ENCODE measurements around the gene PCSK5. TPM values are rescaled to one million over a fixed set of nuclear protein-coding genes. Genes with fewer than 3 reads are reported as not detected.

PCSK5 gene
- total RNA-seq, 5 donors from 2014 or later (not counting 1 experiment from before 2014, with no cell fraction given) = 9.1 to 24.1 (median 12.7) TPM

DNA sequence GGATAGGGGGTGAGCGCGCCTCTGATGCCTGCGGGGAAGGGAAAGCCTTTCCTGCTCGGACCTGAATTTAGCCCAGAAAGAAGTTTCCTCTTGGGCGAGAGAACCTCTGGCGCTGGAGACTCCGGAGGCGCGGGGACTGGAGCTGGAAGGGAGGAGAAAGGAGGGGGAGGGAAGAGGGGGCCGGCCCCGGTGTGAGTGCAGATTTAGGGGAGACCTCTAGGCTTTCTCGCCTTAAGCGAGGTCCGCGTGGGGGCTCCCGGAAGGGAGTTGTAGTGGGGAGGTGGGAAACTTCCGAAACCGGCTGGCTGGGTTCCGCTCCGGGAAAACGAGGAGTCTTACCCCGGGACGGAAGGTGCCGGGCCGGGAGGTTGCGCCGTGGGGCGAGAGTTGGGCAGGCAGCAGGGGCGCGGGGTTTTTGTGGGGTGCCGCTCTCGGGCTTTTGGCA lies 1.3 kb downstream of the PCSK5 start:
- DNase-seq (peak in 4 of 35 experiments; percentile 2 to 11 (median 7)), ATAC-seq (replicated peaks in 1 of 4) (no peak)
- Mint-ChIP-seq H3K4me1 (peaks cover 52 to 73% (median 63%) of the 10 kb centered on the region in 3 donors), H3K36me3 (no peaks in the 10 kb centered on the region), H3K4me3 (peak overlapping the region; percentile 87 to 92 (median 89)), H3K27me3 (peaks cover 0 to 18% of the 10 kb centered on the region in 2 donors), H3K9me3 (no peaks in the 10 kb centered on the region), H3K27ac (peak overlapping the region in 1 of 2 donors; percentile 67)
- H3K9me3 ChIP-seq = no peaks in the 10 kb centered on the region
- CTCF ChIA-PET = interaction anchor here in 1 of 2 donors (0.6 kb wide), 1 partner anchor 9 kb away, joined by 6 read pairs; no protein-coding TSS in a partner anchor
- H3K27ac ChIP-seq (ENCODE audit: low read length) = no peak overlapping the region
- H3K4me1 ChIP-seq (ENCODE audit: control insufficient read depth in 1 of 2, extremely low read depth in 1 of 2, insufficient read depth in 2 of 2, low read length in 2 of 2) = peaks cover 19 to 32% of the 10 kb centered on the region in 2 experiments
- POLR2A ChIA-PET = no interaction called here
- peak overlapping the region; percentile 75 to 96 for H3K4me3 ChIP-seq (ENCODE audit: control insufficient read depth in 1 of 2, extremely low read depth in 1 of 2, low read length in 1 of 2)
- under 1% methylated on average over 21 of the region's 32 CpGs for WGBS (ENCODE audit: insufficient coverage)
- no peaks in the 10 kb centered on the region for H3K36me3 ChIP-seq (ENCODE audit: control insufficient read depth in 2 of 2, extremely low read depth in 1 of 2, insufficient read depth in 1 of 2, low read length in 1 of 2)
- peaks cover 0 to 16% of the 10 kb centered on the region in 2 experiments for H3K27me3 ChIP-seq (replicated peaks in 1 of 2; ENCODE audit: control insufficient read depth in 2 of 2, extremely low read depth in 1 of 2, insufficient read depth in 2 of 2, low read length in 1 of 2)

DNA sequence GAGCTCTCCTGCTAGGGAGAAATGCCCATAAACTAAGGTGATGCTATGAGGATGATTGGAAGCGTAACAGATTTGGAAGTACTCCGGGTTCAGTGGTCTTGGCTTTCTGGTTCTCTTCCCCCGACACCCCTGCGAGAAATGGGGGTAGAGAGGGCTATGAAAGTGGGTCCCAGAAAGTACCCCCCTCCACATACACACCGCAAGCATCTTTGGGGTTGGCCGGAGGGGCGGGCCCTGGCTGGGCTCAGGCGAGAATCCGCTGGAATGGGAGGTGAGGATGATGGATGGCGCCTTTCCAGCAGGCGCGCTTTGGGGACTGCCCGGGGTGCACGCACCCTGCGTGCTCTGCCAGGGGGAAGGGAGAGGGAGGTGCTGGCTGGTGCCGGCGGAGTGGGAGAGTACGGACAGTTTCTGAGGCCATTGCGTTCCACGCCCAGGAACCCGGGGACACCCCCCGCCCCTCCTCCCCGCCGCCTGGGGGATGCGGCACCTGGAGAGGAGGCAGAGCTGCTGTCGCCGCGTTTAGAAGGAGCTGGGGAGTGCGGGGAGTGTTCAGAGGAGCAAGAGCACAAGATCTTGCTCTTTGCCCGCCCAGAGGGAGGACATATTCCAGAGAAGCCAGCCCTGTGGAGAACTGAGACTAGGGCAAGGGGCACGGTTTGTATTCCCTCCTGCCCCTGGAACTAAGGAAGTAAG lies 1.9 kb downstream of the PCSK5 start:
- peaks cover 0 to 16% of the 10 kb centered on the region in 2 experiments for H3K27me3 ChIP-seq (replicated peaks in 1 of 2; ENCODE audit: control insufficient read depth in 2 of 2, extremely low read depth in 1 of 2, insufficient read depth in 2 of 2, low read length in 1 of 2)
- WGBS (ENCODE audit: insufficient coverage) = 5% methylated on average over 10 of the region's 31 CpGs
- peaks cover 56 to 78% (median 67%) of the 10 kb centered on the region in 3 donors for H3K4me1 Mint-ChIP-seq
- no peak overlapping the region for H3K27ac ChIP-seq (ENCODE audit: low read length)
- H3K4me3 Mint-ChIP-seq = peak overlapping the region; percentile 87 to 92 (median 89)
- H3K36me3 Mint-ChIP-seq = no peaks in the 10 kb centered on the region
- H3K27ac Mint-ChIP-seq = no peak overlapping the region
- no peaks in the 10 kb centered on the region for H3K9me3 Mint-ChIP-seq
- no peaks in the 10 kb centered on the region for H3K9me3 ChIP-seq
- ATAC-seq (replicated peaks in 1 of 4) (no peak), DNase-seq (peak in 5 of 35 experiments; percentile 5 to 16 (median 7))
- H3K36me3 ChIP-seq (ENCODE audit: control insufficient read depth in 2 of 2, extremely low read depth in 1 of 2, insufficient read depth in 1 of 2, low read length in 1 of 2) = no peaks in the 10 kb centered on the region
- H3K27me3 Mint-ChIP-seq = peaks cover 0 to 18% of the 10 kb centered on the region in 2 donors
- ChIA-PET CTCF (no interaction called here), POLR2A (no interaction called here)
- H3K4me3 ChIP-seq (ENCODE audit: control insufficient read depth in 1 of 2, extremely low read depth in 1 of 2, low read length in 1 of 2) = peak overlapping the region; percentile 75 to 96
- H3K4me1 ChIP-seq (ENCODE audit: control insufficient read depth in 1 of 2, extremely low read depth in 1 of 2, insufficient read depth in 2 of 2, low read length in 2 of 2) = peaks cover 19 to 32% of the 10 kb centered on the region in 2 experiments

GRCh38 chr9:75893106-75893505 lies 2.6 kb downstream of the PCSK5 start:
- CTCF ChIA-PET = interaction anchor here in 1 of 2 donors (1.4 kb wide), 1 partner anchor 13 kb away, joined by 3 read pairs; no protein-coding TSS in a partner anchor
- Histone ChIP-seq H3K4me3 (ENCODE audit: control insufficient read depth in 1 of 2, extremely low read depth in 1 of 2, low read length in 1 of 2) (peak overlapping the region; percentile 75 to 96), H3K9me3 (no peaks in the 10 kb centered on the region), H3K27me3 (replicated peaks in 1 of 2; ENCODE audit: control insufficient read depth in 2 of 2, extremely low read depth in 1 of 2, insufficient read depth in 2 of 2, low read length in 1 of 2) (peaks cover 0 to 16% of the 10 kb centered on the region in 2 experiments), H3K4me1 (ENCODE audit: control insufficient read depth in 1 of 2, extremely low read depth in 1 of 2, insufficient read depth in 2 of 2, low read length in 2 of 2) (peaks cover 17 to 32% of the 10 kb centered on the region in 2 experiments), H3K36me3 (ENCODE audit: control insufficient read depth in 2 of 2, extremely low read depth in 1 of 2, insufficient read depth in 1 of 2, low read length in 1 of 2) (no peaks in the 10 kb centered on the region), H3K27ac (ENCODE audit: low read length) (no peak overlapping the region)
- H3K4me1 Mint-ChIP-seq = peaks cover 58 to 83% (median 67%) of the 10 kb centered on the region in 3 donors
- no peaks in the 10 kb centered on the region for H3K36me3 Mint-ChIP-seq
- H3K27ac Mint-ChIP-seq = no peak overlapping the region
- ATAC-seq (replicated peaks in 1 of 4) (no peak), DNase-seq (no peak)
- H3K9me3 Mint-ChIP-seq = no peaks in the 10 kb centered on the region
- H3K27me3 Mint-ChIP-seq = peaks cover 0 to 18% of the 10 kb centered on the region in 2 donors
- WGBS (ENCODE audit: insufficient coverage) = no CpG with 5 or more reads among the region's 3 CpGs
- H3K4me3 Mint-ChIP-seq = peak overlapping the region; percentile 87 to 92 (median 89)
- POLR2A ChIA-PET = no interaction called here

GRCh38 chr9:75894566-75894965 lies 4.1 kb downstream of the PCSK5 start:
- Histone ChIP-seq H3K9me3 (no peaks in the 10 kb centered on the region), H3K36me3 (ENCODE audit: control insufficient read depth in 2 of 2, extremely low read depth in 1 of 2, insufficient read depth in 1 of 2, low read length in 1 of 2) (no peaks in the 10 kb centered on the region), H3K27ac (ENCODE audit: low read length) (no peak overlapping the region), H3K4me1 (ENCODE audit: control insufficient read depth in 1 of 2, extremely low read depth in 1 of 2, insufficient read depth in 2 of 2, low read length in 2 of 2) (peaks cover 16 to 30% of the 10 kb centered on the region in 2 experiments), H3K27me3 (replicated peaks in 1 of 2; ENCODE audit: control insufficient read depth in 2 of 2, extremely low read depth in 1 of 2, insufficient read depth in 2 of 2, low read length in 1 of 2) (peaks cover 0 to 16% of the 10 kb centered on the region in 2 experiments), H3K4me3 (ENCODE audit: control insufficient read depth in 1 of 2, extremely low read depth in 1 of 2, low read length in 1 of 2) (no peak overlapping the region)
- ChIA-PET POLR2A (interaction anchor here in 1 of 2 donors (0.6 kb wide), 1 partner anchor 1842 kb away, joined by 3 read pairs; no protein-coding TSS in a partner anchor), CTCF (interaction anchor here in 1 of 2 donors (0.5 kb wide), 1 partner anchor 1265 kb away, joined by 3 read pairs; no protein-coding TSS in a partner anchor)
- Mint-ChIP-seq H3K9me3 (no peaks in the 10 kb centered on the region), H3K4me1 (peaks cover 50 to 87% (median 68%) of the 10 kb centered on the region in 3 donors), H3K27me3 (peaks cover 0 to 14% of the 10 kb centered on the region in 2 donors), H3K4me3 (peak overlapping the region in 1 of 3 donors; percentile 87), H3K36me3 (no peaks in the 10 kb centered on the region), H3K27ac (no peak overlapping the region)
- WGBS (ENCODE audit: insufficient coverage) = no CpG with 5 or more reads among the region's 3 CpGs
- ATAC-seq (replicated peaks in 1 of 4) (no peak), DNase-seq (no peak)

DNA sequence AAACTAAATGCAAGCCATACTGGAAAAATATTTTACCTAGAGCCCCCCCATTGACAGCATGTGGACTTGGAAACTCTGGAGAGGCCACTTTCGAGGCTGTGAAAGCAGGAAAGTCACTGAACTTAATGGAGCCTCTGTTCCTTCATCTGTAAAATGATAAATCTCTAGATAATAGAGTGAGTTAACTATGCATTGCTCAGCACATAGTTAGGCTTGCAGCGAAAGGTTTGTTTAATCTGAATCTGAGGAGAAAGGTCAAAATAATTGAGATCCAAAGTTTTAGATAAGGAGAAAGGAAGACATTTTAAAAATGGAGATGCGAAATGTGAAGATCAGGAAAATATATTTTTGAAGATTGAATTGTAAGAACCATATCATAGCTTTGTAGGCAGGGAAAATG lies 4.6 kb downstream of the PCSK5 start:
- no peaks in the 10 kb centered on the region for H3K9me3 Mint-ChIP-seq
- CTCF ChIA-PET = interaction anchor here in 1 of 2 donors (0.6 kb wide), 1 partner anchor 26 kb away, joined by 4 read pairs; no protein-coding TSS in a partner anchor
- H3K36me3 ChIP-seq (ENCODE audit: control insufficient read depth in 2 of 2, extremely low read depth in 1 of 2, insufficient read depth in 1 of 2, low read length in 1 of 2) = no peaks in the 10 kb centered on the region
- H3K27me3 ChIP-seq (replicated peaks in 1 of 2; ENCODE audit: control insufficient read depth in 2 of 2, extremely low read depth in 1 of 2, insufficient read depth in 2 of 2, low read length in 1 of 2) = peaks cover 0 to 16% of the 10 kb centered on the region in 2 experiments
- no peak for ATAC-seq (replicated peaks in 1 of 4)
- H3K9me3 ChIP-seq = no peaks in the 10 kb centered on the region
- H3K27me3 Mint-ChIP-seq = peaks cover 0 to 12% of the 10 kb centered on the region in 2 donors
- peaks cover 13 to 25% of the 10 kb centered on the region in 2 experiments for H3K4me1 ChIP-seq (ENCODE audit: control insufficient read depth in 1 of 2, extremely low read depth in 1 of 2, insufficient read depth in 2 of 2, low read length in 2 of 2)
- no peaks in the 10 kb centered on the region for H3K36me3 Mint-ChIP-seq
- POLR2A ChIA-PET = interaction anchor here in 1 of 2 donors (0.6 kb wide), 1 partner anchor 1842 kb away, joined by 3 read pairs; no protein-coding TSS in a partner anchor
- H3K4me3 ChIP-seq (ENCODE audit: control insufficient read depth in 1 of 2, extremely low read depth in 1 of 2, low read length in 1 of 2) = no peak overlapping the region
- 61% methylated on average over 2 of the region's 3 CpGs for WGBS (ENCODE audit: insufficient coverage)
- peak overlapping the region in 1 of 3 donors; percentile 87 for H3K4me3 Mint-ChIP-seq
- H3K27ac ChIP-seq (ENCODE audit: low read length) = no peak overlapping the region
- H3K4me1 Mint-ChIP-seq = peaks cover 46 to 87% (median 63%) of the 10 kb centered on the region in 3 donors
- no peak overlapping the region for H3K27ac Mint-ChIP-seq
- DNase-seq = no peak

DNA sequence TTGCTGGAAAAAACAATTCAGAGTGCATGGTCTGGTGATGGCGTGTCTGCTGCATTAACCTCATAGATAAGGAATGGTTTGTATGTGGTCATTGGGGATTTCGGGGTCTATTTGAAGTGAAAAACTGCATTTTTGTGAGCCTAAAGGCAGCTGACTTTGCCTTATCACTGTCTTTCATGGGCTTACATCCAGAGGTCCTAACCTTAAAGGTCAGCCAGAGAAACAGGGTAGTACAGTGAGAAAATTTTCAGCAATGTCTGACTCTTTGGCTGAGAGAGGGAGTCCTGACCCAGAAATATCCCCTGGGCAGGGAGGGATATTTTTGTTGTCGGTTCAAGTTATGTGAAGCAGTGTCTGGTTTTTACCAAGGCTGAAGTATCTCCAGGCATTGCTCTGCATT lies 5.7 kb downstream of the PCSK5 start:
- Histone ChIP-seq H3K36me3 (ENCODE audit: control insufficient read depth in 2 of 2, extremely low read depth in 1 of 2, insufficient read depth in 1 of 2, low read length in 1 of 2) (no peaks in the 10 kb centered on the region), H3K4me3 (ENCODE audit: control insufficient read depth in 1 of 2, extremely low read depth in 1 of 2, low read length in 1 of 2) (no peak overlapping the region), H3K27ac (ENCODE audit: low read length) (no peak overlapping the region), H3K9me3 (no peaks in the 10 kb centered on the region), H3K27me3 (replicated peaks in 1 of 2; ENCODE audit: control insufficient read depth in 2 of 2, extremely low read depth in 1 of 2, insufficient read depth in 2 of 2, low read length in 1 of 2) (peaks cover 0 to 14% of the 10 kb centered on the region in 2 experiments), H3K4me1 (ENCODE audit: control insufficient read depth in 1 of 2, extremely low read depth in 1 of 2, insufficient read depth in 2 of 2, low read length in 2 of 2) (peaks cover 13 to 23% of the 10 kb centered on the region in 2 experiments)
- CTCF ChIA-PET = no interaction called here
- Mint-ChIP-seq H3K9me3 (no peaks in the 10 kb centered on the region), H3K4me3 (peak overlapping the region in 1 of 3 donors; percentile 87), H3K36me3 (peaks cover 6% of the 10 kb centered on the region), H3K4me1 (peaks cover 46 to 88% (median 60%) of the 10 kb centered on the region in 3 donors), H3K27me3 (peaks cover 0 to 9% of the 10 kb centered on the region in 2 donors), H3K27ac (no peak overlapping the region)
- POLR2A ChIA-PET = no interaction called here
- no peak for ATAC-seq (replicated peaks in 1 of 4)
- 80% methylated on average over 1 of the region's 3 CpGs for WGBS (ENCODE audit: insufficient coverage)
- no peak for DNase-seq
